Lower lobe of right lung (tissue), 2 donors: ENCODE measurements around the gene KLHDC8A. TPM values are rescaled to one million over a fixed set of nuclear protein-coding genes. Genes with fewer than 3 reads are reported as not detected.

Experiments
- ATAC-seq, 2 donors: fragments of 200-7000 bp; cut with Tn5 transposase; one replicate each; pipeline ENCODE4 v1.9.1; 2020 to 2022; ENCODE audit warnings: mild to moderate bottlenecking in 2 of 2, moderate library complexity in 2 of 2
- DNase-seq: peaks from one replicate; pipeline ENCODE4 v3.0.0-alpha.2; 2020
- H3K27ac ChIP-seq: fragments of 200-600 bp; one replicate; pipeline ENCODE4 v1.8.0; 2022
- H3K27me3 ChIP-seq: fragments of 200-600 bp; one replicate; pipeline ENCODE4 v1.8.0; 2022; ENCODE audit warnings: low read depth
- H3K36me3 ChIP-seq: fragments of 200-600 bp; one replicate; pipeline ENCODE4 v1.8.0; 2022; ENCODE audit warnings: mild to moderate bottlenecking
- H3K4me1 ChIP-seq: fragments of 200-600 bp; one replicate; pipeline ENCODE4 v1.8.0; 2022
- H3K4me3 ChIP-seq: fragments of 200-600 bp; one replicate; pipeline ENCODE4 v1.8.0; 2022; ENCODE audit warnings: mild to moderate bottlenecking
- H3K9me3 ChIP-seq: fragments of 200-600 bp; one replicate; pipeline ENCODE4 v1.8.0; 2022
- intact Hi-C: fragments of 100-400 bp; cut with DNase I; formaldehyde crosslinking; loops from one replicate; pipeline ENCODE4 v1.11.0; 2022
- total RNA-seq: library from RNA; stranded (reverse); fragmentation: NEBNext Ultra II Directional; extraction: Animal tissue kit (Norgen Biotek cat#: 25700); gene quantifications from one replicate; pipeline ENCODE4 v1.2.1, GENCODE V29; 2021
- TF ChIP-seq, protein P1 (sequence below): fragments of 200-600 bp; IDR thresholded peaks from one replicate; pipeline ENCODE4 v1.8.0; 2022; ENCODE audit warnings: antibody characterized with exemption, mild to moderate bottlenecking
- donor health status: DM: no; HTN: yes; CAD: no; lungs with severe emphysema.

Gene KLHDC8A
- total RNA-seq, 1 donor from 2014 or later = 0.97 TPM

- H3K36me3 ChIP-seq = no peaks in the 10 kb centered on the region
Observed at GRCh38 chr1:205353612-205354011, 3.1 kb downstream of the KLHDC8A start.

DNA sequence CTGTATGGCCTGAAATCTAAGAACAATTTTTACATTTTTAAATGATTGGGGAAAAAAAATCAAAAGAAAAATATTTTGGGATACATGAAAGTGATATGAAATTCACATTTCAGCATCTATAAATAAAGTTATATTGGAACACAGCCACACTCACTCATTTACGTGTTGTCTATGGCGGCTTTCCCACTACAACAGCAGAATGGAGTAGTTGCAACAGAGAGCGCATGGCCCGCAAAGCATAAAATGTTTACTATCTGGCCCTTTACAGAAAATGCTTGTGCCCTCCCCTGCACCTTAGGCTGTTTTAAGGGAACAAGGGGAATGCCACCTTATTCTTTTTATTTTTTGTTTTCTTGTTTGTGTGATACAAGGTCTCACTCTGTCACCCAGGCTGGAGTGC is 3.5 kb downstream of the KLHDC8A start:
- ATAC-seq (no peak), DNase-seq (no peak)
- Histone ChIP-seq H3K4me1 (peaks cover 9% of the 10 kb centered on the region), H3K9me3 (no peaks in the 10 kb centered on the region), H3K4me3 (no peak overlapping the region), H3K36me3 (no peaks in the 10 kb centered on the region), H3K27me3 (peaks cover 9% of the 10 kb centered on the region), H3K27ac (no peak overlapping the region)
- intact Hi-C loops = no loop called here
- TF ChIP-seq, protein P1, sequence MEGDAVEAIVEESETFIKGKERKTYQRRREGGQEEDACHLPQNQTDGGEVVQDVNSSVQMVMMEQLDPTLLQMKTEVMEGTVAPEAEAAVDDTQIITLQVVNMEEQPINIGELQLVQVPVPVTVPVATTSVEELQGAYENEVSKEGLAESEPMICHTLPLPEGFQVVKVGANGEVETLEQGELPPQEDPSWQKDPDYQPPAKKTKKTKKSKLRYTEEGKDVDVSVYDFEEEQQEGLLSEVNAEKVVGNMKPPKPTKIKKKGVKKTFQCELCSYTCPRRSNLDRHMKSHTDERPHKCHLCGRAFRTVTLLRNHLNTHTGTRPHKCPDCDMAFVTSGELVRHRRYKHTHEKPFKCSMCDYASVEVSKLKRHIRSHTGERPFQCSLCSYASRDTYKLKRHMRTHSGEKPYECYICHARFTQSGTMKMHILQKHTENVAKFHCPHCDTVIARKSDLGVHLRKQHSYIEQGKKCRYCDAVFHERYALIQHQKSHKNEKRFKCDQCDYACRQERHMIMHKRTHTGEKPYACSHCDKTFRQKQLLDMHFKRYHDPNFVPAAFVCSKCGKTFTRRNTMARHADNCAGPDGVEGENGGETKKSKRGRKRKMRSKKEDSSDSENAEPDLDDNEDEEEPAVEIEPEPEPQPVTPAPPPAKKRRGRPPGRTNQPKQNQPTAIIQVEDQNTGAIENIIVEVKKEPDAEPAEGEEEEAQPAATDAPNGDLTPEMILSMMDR = no peak

More at GRCh38 chr1:205353612-205354011, 3.1 kb downstream of the KLHDC8A start:
- no peak overlapping the region for H3K4me3 ChIP-seq
- H3K4me1 ChIP-seq = peaks cover 9% of the 10 kb centered on the region
- intact Hi-C loops = no loop called here
- H3K27ac ChIP-seq = no peak overlapping the region
- ATAC-seq (peak; percentile 66 to 74), DNase-seq (no peak)
- no peaks in the 10 kb centered on the region for H3K9me3 ChIP-seq
- peaks cover 9% of the 10 kb centered on the region for H3K27me3 ChIP-seq
- TF ChIP-seq, protein P1 = no peak

DNA sequence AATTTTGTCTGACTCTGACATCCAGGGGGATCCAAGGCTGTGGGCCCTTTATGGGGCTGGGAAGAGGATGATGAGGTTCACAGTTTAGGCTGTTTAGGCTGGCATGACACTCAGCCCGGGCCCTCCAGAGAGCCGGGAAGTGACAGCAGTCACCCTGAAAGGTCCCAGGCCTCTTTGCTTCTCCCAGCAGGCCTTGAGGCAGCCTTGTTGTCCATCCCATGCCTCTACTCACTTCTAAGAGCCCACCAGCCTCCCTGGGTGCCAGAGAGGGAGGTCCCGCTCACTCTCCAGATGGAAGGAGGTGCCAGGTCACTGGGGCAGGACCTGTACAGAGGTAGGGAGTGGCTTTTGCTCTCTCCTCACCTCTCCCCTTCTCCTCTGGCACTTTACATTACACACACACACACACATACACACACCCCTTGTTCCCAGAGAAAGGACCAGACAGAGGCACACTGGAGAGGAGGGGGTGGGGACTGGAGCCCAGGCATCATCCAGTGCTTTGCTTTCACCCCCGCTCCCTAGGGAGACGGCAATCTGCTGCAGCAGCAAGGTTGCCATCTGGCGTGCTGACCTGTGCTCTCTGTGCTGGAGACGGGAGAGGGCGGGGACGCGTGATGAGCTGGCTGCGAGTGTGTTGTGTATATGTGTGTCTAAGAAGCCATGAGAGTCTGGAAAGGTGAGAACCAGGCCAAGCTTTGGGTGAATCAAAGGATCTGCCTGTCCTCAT is 4.6 kb downstream of the KLHDC8A start:
- Histone ChIP-seq H3K36me3 (no peaks in the 10 kb centered on the region), H3K9me3 (no peaks in the 10 kb centered on the region), H3K4me1 (peaks cover 9% of the 10 kb centered on the region), H3K27ac (no peak overlapping the region), H3K4me3 (no peak overlapping the region), H3K27me3 (peaks cover 11% of the 10 kb centered on the region)
- intact Hi-C loops = no loop called here
- DNase-seq = no peak
- TF ChIP-seq, protein P1 = no peak
- ATAC-seq = no peak

- H3K4me1 ChIP-seq = peaks cover 9% of the 10 kb centered on the region
- ATAC-seq (no peak), DNase-seq (no peak)
- H3K27me3 ChIP-seq = peaks cover 16% of the 10 kb centered on the region
- no peak overlapping the region for H3K27ac ChIP-seq
- no peak overlapping the region for H3K4me3 ChIP-seq
- intact Hi-C loops = no loop called here
- H3K9me3 ChIP-seq = no peaks in the 10 kb centered on the region
- TF ChIP-seq, protein P1 = no peak
- H3K36me3 ChIP-seq = no peaks in the 10 kb centered on the region
Observed at GRCh38 chr1:205350691-205351141, 6.0 kb downstream of the KLHDC8A start.

DNA sequence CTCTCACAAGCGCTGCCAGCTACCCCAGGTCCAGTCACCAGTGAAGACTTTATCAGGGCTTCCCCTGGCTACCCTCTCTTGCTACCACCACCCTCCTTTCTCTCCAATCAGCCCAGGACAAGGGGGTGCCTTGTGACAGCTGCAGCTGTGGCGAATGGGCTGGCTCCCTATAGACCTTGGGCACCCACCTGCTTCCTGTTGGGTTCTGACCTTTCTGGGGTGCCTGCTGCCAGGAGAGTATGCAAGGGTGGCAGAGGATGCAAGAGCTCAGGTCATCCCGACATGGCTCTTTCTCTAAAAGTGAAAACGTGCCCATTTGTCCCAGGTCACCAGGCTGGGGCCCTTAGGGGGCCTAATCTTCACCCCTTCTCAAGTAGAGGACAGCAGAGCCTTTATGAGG is 6.6 kb downstream of the KLHDC8A start:
- DNase-seq = no peak
- intact Hi-C loops = no loop called here

More for the DNA sequence above, 6.6 kb downstream of the KLHDC8A start:
- Histone ChIP-seq H3K4me1 (peaks cover 4% of the 10 kb centered on the region), H3K27ac (no peak overlapping the region), H3K4me3 (no peak overlapping the region), H3K27me3 (peaks cover 21% of the 10 kb centered on the region), H3K36me3 (no peaks in the 10 kb centered on the region), H3K9me3 (no peaks in the 10 kb centered on the region)
- ATAC-seq = no peak
- TF ChIP-seq, protein P1 = no peak
